SKM-1 (cell line): Measurements from ENCODE around the gene QSOX1.

Experiments
- DNase-seq: peaks from one replicate; lab custom pipeline; 2025; ENCODE audit not compliant: unreplicated experiment; lab: John Stamatoyannopoulos, UW

Gene QSOX1

DNA sequence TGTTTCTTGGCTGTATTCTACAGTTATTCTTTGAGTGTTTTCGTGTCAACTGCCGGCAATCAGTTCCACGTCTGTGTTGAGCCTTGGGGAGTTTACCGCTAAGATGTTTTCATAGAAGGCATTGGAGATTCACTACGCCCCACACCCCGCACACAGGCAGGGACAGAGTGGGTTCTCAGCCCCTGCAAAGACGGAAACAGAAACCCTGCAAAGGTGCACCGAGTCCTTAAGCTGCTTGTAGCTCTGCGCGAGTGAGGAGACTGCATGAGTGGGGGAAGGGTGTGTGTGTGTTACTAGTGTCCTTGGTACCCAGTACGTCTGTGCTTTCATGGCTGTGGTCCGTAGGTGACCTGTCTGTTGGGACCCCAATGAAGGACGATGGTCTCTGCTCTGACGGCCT lies 77.3 kb downstream of the QSOX1 start:
- DNase-seq, result no peak

- DNase-seq, result no peak
These were observed 77.9 kb downstream of the QSOX1 start for GRCh38 chr1:180232521-180233043.

DNA sequence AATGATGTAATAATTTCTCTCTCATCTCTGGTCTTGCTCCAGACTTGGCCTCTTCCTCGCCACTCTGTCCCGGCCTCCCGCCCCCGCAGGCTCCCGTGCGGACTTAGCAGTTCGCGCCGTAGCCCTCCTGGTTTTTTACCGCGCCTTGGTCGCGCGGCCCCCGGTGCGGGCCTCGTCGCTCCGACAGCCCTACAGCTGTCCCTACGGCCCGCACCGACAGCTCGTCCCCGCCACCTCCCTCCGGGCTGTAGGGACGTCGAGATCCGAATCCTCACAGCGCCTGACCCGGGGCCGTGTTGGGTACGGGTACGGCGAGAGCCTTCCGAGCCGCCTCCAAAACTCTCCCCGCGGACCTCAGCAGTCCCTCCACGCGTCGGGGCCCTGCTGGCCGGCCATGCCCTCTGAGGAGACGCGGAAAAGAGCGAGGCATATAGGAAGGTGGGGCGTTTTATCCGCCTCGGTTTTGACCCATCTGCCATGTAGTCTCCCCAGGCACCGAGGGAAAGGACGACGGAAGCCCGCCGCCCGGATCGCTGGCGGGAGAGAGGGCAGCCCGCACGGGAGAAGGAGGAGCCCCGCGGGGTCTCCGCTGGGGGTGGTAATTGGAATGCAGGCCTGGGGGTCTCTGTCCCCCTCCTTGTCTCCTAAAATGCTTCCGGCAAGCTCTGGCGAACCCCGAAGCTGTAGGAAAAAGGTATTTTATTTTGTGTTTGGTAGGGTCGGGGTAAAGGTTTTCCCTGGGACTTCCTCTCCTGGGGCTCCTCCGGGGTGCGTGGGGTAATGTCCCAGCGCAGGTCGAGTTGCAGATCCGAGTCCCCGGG lies 78.7 kb downstream of the QSOX1 start:
- DNase-seq, result no peak

DNA sequence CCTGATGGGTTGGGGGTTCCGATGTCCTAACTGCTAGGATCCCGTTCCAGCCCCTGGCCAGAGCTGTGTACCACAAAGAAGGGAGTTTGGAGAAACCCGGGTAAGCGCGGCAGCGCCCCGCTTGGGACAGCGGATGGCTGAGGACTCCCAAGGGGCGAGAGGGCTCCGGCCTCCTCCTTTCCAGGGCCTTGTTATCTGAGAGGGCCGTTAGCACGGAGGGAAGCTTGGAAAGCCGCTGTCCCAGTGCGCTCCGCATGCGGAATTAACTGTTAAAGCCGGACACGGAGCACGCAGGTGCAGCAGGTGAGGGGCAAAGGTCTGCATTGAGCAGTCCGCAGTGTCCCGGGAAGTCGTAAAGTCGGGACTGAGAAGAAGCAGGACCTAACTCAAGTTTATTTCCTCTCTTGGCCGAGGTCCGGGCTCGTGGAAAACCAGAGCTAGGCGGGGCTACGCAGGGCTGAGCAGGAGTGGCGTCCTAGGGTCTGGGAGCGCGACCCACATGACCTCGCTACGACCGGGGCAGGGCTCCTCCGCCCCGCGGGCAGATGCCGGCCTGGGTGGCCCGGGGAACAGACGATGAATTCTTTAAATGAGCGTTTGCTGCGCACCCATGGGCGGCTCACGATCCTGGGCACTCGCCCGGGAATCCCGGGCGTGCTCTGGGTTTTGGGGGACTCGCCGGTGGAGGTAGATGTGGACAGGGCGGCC lies 79.9 kb downstream of the QSOX1 start:
- no peak for DNase-seq

GRCh38 chr1:180235077-180235501 lies 80.4 kb downstream of the QSOX1 start:
- DNase-seq, result no peak

- no peak for DNase-seq
These were observed 81.0 kb downstream of the QSOX1 start for GRCh38 chr1:180235502-180236239.

DNA sequence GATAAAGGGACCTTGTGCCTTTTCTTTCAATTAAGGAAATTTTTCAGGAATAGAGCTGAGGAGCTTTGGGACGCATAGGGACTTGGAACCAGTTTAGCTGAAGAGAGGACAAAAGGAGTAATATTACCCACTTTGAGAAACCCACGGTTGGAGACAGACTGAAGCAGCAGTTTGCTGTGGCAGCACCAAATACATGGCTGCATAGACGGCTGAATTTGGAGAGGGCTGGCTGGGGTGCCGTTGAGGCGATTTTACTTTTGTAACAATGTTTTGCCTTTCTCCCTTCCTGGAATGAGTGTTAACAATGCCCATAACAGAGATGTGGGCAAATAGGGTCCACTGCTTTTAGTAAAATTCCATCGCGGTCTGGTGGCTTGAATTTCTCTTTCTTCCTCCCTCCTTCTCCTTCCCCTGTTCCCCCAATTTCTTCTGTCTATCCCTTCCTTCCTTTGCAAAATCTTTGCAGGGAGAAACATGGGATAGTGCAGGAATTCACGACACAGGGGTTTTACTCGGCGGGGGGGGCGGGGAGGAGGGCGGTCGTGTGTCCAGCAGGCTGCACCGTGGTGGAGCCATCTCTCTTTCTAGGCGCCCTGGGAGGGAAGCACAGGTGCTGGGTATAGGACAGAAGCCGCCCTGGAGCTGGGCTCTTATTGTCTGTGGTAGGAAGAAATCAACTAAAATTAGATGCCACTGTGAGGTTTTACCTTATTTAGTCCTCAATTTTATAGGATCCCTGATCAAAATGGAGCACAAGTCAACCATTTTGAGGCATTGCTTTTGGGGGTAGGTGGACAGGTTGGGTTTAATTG lies 82.2 kb downstream of the QSOX1 start:
- no peak for DNase-seq

GRCh38 chr1:180237869-180238476 lies 83.3 kb downstream of the QSOX1 start:
- DNase-seq, result no peak

GRCh38 chr1:180238675-180239074 lies 84.0 kb downstream of the QSOX1 start:
- DNase-seq, result no peak

DNA sequence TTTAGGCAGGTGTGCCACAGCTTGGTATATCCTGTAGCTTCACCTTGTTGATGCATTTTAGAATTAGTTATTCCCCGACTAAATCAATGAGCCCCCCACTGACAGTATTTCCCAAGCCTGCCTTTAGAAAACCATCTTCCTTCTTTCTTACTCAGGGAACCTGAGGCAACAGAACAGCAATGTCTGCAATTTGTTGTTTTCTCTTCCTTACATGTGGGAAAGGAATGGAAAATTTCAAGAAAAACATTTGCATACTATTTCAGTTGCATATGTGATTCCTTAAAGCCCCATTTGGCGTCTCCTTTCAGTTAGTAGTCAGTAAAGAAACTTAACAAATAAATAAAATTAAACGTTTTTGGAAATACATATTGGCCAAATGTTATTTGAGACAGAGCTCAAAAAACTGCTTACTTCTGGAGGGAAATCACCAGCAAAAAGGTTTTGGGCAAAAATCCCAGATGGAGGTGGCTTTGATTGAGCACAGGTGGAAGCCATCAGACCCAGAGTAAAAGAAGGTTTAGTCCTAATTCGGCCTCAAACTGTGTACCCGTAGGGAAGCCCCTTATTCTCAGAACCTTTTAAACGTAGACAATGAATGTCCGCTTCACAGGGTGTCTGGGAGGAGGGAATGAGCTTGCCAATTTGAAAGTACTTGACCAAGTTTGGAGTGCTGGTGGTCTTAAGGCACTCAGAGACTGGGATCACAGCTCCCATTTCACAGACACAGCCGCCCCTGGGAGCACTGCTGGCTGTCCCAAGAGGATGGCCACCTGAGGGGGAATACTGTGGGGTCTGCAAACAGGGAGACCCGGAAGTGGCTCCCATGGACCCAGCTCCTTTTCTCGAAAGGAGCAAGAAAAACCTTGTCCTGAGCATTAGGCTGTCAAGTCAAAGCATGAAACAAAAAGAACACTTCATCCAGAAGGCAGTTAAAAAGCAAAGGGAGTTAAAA lies 84.8 kb downstream of the QSOX1 start:
- DNase-seq, result no peak

GRCh38 chr1:180241716-180242544 lies 87.3 kb downstream of the QSOX1 start:
- no peak for DNase-seq

GRCh38 chr1:180243517-180244221 lies 89.0 kb downstream of the QSOX1 start:
- no peak for DNase-seq

DNA sequence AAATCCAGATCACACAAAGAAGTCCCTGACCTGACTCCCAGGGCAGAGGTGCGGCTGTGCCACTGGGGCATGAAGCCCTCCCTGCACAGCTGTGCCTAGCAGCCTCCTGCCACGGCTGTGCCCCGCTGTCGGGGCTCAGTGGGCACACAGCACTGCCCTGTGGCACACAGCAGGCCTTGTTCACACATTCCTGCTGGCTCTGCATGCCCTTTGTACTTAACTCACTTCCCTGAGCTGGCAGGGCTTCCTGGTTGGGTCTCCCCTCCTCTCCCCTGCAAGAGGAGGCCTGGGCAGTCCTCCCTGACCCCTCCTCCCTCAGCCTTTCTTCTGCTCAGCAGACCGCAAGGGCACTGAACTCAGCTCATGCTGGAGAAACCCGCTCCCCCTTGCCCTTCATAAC lies 90.2 kb downstream of the QSOX1 start:
- no peak for DNase-seq

DNA sequence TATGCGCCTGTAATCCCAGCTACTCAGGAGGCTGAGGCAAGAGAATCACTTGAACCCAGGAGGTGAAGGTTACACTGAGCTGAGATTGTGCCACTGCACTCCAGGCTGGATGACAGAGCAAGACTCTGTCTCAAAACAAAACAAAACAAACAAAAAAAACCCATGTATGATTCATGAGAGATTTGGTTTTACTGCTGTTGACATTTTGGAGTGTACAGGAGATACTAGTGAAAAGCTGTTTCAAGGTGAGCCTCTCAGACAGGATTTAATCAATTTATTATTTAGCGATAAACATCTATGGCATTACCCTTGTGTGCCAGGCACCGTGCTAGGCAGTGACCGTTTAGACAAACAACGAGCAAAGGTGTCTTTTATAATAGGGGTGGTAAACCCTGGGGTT lies 91.9 kb downstream of the QSOX1 start:
- no peak for DNase-seq

- DNase-seq, result no peak
These were observed 92.4 kb downstream of the QSOX1 start for GRCh38 chr1:180247061-180247460.

DNA sequence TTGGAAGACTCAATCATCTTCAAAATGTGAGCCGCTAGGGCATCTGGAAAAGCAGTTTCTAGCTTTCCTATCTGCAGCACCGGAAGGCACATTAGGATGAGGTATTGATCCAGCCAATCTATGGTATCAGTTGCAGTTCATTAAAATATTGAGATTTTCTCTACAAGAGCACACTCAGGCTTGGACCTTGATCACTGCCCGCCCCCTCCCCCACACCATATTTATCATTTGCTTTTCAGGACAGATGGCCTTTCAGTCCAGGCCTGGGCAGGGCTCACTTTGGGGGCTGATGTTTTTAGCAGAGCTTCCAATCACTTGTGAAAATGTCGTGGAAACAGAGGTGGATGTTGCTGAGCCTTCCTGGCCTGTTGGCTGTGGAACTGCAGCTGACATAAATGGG lies 92.9 kb downstream of the QSOX1 start:
- no peak for DNase-seq

GRCh38 chr1:180248176-180248575 lies 93.5 kb downstream of the QSOX1 start:
- DNase-seq, result no peak
